HepG2 (cell line): Measurements from ENCODE around the gene SMC1B. TPM values are rescaled to one million over a fixed set of nuclear protein-coding genes. Genes with fewer than 3 reads are reported as not detected.

ENCODE experiments used
- AHR ChIP-seq: IDR thresholded peaks from 2 replicates; pipeline ENCODE4 v1.6.1; 2018; ENCODE audit warnings: missing genetic modification reagents, missing compliant biosample characterization
- ARNT2 ChIP-seq: sonication (generic); formaldehyde crosslinking; IDR thresholded peaks from 2 replicates; pipeline ENCODE4 v1.8.0; 2022; ENCODE audit warnings: mild to moderate bottlenecking, low read depth, missing genetic modification reagents, moderate library complexity
- ASH2L ChIP-seq: fragments of 300-600, 200-600 bp; sonication (generic); IDR thresholded peaks from 2 replicates; pipeline ENCODE4 v1.7.0; 2017; ENCODE audit warnings: low read depth, mild to moderate bottlenecking, moderate library complexity, mixed read lengths, low read length; ENCODE audit not compliant: insufficient read length
- BRD4 ChIP-seq: sonication (generic); formaldehyde crosslinking; IDR thresholded peaks from 2 replicates; pipeline ENCODE4 v1.4.0; 2020; ENCODE audit warnings: missing genetic modification reagents
- DPF2 ChIP-seq: sonication (generic); formaldehyde crosslinking; IDR thresholded peaks from 2 replicates; pipeline ENCODE4 v1.4.0; 2020; ENCODE audit warnings: mild to moderate bottlenecking, low read depth, missing genetic modification reagents, borderline replicate concordance
- ESRRA ChIP-seq: sonication (generic); formaldehyde crosslinking; IDR thresholded peaks from 2 replicates; pipeline ENCODE4 v1.5.1; 2020; ENCODE audit warnings: mild to moderate bottlenecking, low read depth, missing genetic modification reagents
- GPN1 ChIP-seq: sonication (generic); formaldehyde crosslinking; IDR thresholded peaks from 2 replicates; pipeline ENCODE4 v1.5.1; 2020; ENCODE audit warnings: missing genetic modification reagents, borderline replicate concordance
- HBP1 ChIP-seq: IDR thresholded peaks from 2 replicates; pipeline ENCODE4 v1.6.1; 2016; ENCODE audit warnings: low read depth, control low read depth
- HOXA9 ChIP-seq: sonication (generic); formaldehyde crosslinking; IDR thresholded peaks from 2 replicates; pipeline ENCODE4 v1.8.1; 2022; ENCODE audit warnings: missing genetic modification reagents, mild to moderate bottlenecking, moderate library complexity, borderline replicate concordance
- IRX3 ChIP-seq: sonication (generic); formaldehyde crosslinking; IDR thresholded peaks from 2 replicates; pipeline ENCODE4 v1.8.1; 2023; ENCODE audit warnings: mild to moderate bottlenecking, low read depth, missing genetic modification reagents, borderline replicate concordance
- MNT ChIP-seq: fragments of 450-650 bp; IDR thresholded peaks from 2 replicates; pipeline ENCODE4 v1.6.1; 2016
- NBN ChIP-seq: fragments of 450-650 bp; conservative IDR thresholded peaks from 2 replicates; pipeline ENCODE4 v1.6.1; 2017
- NFATC3 ChIP-seq: sonication (generic); formaldehyde crosslinking; IDR thresholded peaks from 2 replicates; pipeline ENCODE4 v1.5.1; 2020; ENCODE audit warnings: mild to moderate bottlenecking, missing genetic modification reagents
- PITX1 ChIP-seq: sonication (generic); formaldehyde crosslinking; IDR thresholded peaks from 2 replicates; pipeline ENCODE4 v1.5.1; 2020; ENCODE audit warnings: mild to moderate bottlenecking, missing genetic modification reagents
- SRY ChIP-seq: sonication (generic); formaldehyde crosslinking; IDR thresholded peaks from 2 replicates; pipeline ENCODE4 v1.8.0; 2022; ENCODE audit warnings: mild to moderate bottlenecking, missing genetic modification reagents
- SUZ12 ChIP-seq: fragments of 150-350 bp; IDR thresholded peaks from 2 replicates; pipeline ENCODE4 v1.6.1; 2014; ENCODE audit warnings: low read depth, low read length
- ZC3H13 ChIP-seq: sonication (generic); formaldehyde crosslinking; IDR thresholded peaks from 2 replicates; pipeline ENCODE4 v1.8.1; 2023; ENCODE audit warnings: mild to moderate bottlenecking, missing genetic modification reagents, moderate library complexity
- ZFY ChIP-seq: sonication (generic); formaldehyde crosslinking; IDR thresholded peaks from 2 replicates; pipeline ENCODE4 v1.4.0; 2020; ENCODE audit warnings: missing genetic modification reagents
- ZIK1 ChIP-seq: sonication (generic); formaldehyde crosslinking; IDR thresholded peaks from 2 replicates; pipeline ENCODE4 v1.5.0; 2020; ENCODE audit warnings: mild to moderate bottlenecking, low read depth, missing genetic modification reagents, borderline replicate concordance
- ZNF574 ChIP-seq: sonication (generic); formaldehyde crosslinking; IDR thresholded peaks from 2 replicates; pipeline ENCODE4 v1.4.0; 2020; ENCODE audit warnings: missing genetic modification reagents
- ZNF709 ChIP-seq: sonication (generic); formaldehyde crosslinking; IDR thresholded peaks from 2 replicates; pipeline ENCODE4 v1.5.0; 2020; ENCODE audit warnings: mild to moderate bottlenecking, missing genetic modification reagents
- ZNF800 ChIP-seq: sonication (generic); formaldehyde crosslinking; IDR thresholded peaks from 2 replicates; pipeline ENCODE4 v1.4.0; 2020; ENCODE audit warnings: missing genetic modification reagents
- polyA plus RNA-seq, 8 experiments: library from polyadenylated mRNA; depleted of rRNA in 3 of 8; stranded (reverse) in 7 of 8; unstranded in 1 of 8; fragments of >200 nt; fragmentation: Illumina TruSeq in 4 of 8; extraction: Trizol in 4 of 8; gene quantifications; 2 replicates each; pipeline versions ENCODE4 v1.2.1 to v1.2.3, GENCODE V29; 2011 to 2016; ENCODE audit warnings: low read depth in 4 of 8, missing spikeins in 1 of 8, mixed read lengths in 1 of 8; ENCODE audit not compliant: insufficient read depth in 1 of 8
- total RNA-seq, 5 experiments: library from RNA; depleted of rRNA; stranded (reverse); fragments of >200 nt; fragmentation: Illumina TruSeq; extraction: Trizol; gene quantifications; 2 replicates each; pipeline ENCODE4 v1.2.3, GENCODE V29; 2016; ENCODE audit warnings: low read depth in 1 of 5

Gene SMC1B
- total and polyA plus RNA-seq, 2 of the 13 experiments (the other 11 are each of a cell fraction or from before 2014, with no cell fraction given): not detected

- peak; percentile 87; the same call in 1 of the 2 replicates for TF ChIP-seq HOXA9 (CRISPR knock-in tag)
- TF ChIP-seq PITX1 (CRISPR knock-in tag): 0 out of 2 replicates have a peak, but pooled peaks have one; percentile 16
- peak; percentile 87 for TF ChIP-seq ZNF574 (CRISPR knock-in tag)
- no peak for TF ChIP-seq ZNF800 (CRISPR knock-in tag)
- no peak for TF ChIP-seq NBN
- no peak for TF ChIP-seq NFATC3 (CRISPR knock-in tag)
- peak; percentile 95 for TF ChIP-seq ZFY (CRISPR knock-in tag)
- no peak for TF ChIP-seq SUZ12
- TF ChIP-seq ZNF709 (CRISPR knock-in tag): no peak
- no peak; the same call in 1 of the 2 replicates for TF ChIP-seq SRY (CRISPR knock-in tag)
- TF ChIP-seq ASH2L: peak; percentile 12
- no peak for TF ChIP-seq BRD4 (CRISPR knock-in tag)
- no peak for TF ChIP-seq DPF2
- peak; percentile 91 for TF ChIP-seq HBP1 (CRISPR knock-in tag)
- TF ChIP-seq MNT: 0 out of 2 replicates have a peak, but pooled peaks have one; percentile 3
- TF ChIP-seq AHR (CRISPR knock-in tag): peak; percentile 76; the same call in 1 of the 2 replicates
- peak; percentile 93 for TF ChIP-seq IRX3 (CRISPR knock-in tag)
- no peak for TF ChIP-seq ZIK1
- TF ChIP-seq ARNT2 (CRISPR knock-in tag): no peak; the same call in 1 of the 2 replicates
- TF ChIP-seq ESRRA (CRISPR knock-in tag): peak; percentile 44; the same call in 1 of the 2 replicates
- peak; percentile 73; the same call in 1 of the 2 replicates for TF ChIP-seq ZC3H13
- TF ChIP-seq GPN1 (CRISPR knock-in tag): no peak
Measured at GRCh38 chr22:45309422-45310227, 103.8 kb downstream of the SMC1B start, which contains the start of gene FAM118A (continued).
